ENCODE results near the gene SP140.

DNA sequence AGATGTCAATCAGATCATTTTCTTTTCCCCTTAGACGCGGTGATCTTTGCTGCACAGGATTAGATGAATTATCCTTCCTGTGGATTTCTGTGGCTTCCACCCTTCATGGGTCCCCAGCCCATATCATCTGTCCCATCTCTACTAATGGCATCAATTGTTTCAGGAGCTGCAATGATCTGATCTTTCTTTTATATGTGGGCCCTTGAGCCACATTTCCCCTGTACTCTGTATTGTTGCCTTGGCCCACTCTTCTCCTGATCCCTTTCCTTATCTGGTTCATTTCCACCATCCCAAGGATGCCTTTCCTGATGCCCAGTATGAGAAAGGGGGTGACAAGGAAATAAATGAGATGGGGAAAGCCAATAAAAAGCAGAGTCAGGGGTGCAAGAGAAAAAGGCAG, 24.7 kb downstream of the SP140 start:
- TF ChIP-seq EZH2phosphoT487 (IDR thresholded peaks at IDR 0.05; ENCODE audit: insufficient read depth, low read depth) (no peak), EZH2 (IDR thresholded peaks at IDR 0.05; ENCODE audit: insufficient read depth, poor library complexity, severe bottlenecking) (no peak)

Data from GM23248 (cell line).